ENCODE results near the gene PAX6. TPM values are rescaled to one million over a fixed set of nuclear protein-coding genes. Genes with fewer than 3 reads are reported as not detected.

Gene PAX6
- 0.15 and 0.33 TPM in 2 replicates for total RNA-seq

GRCh38 chr11:31810779-31811647 is at the start of gene PAX6:
PAX6 (minus strand) TSS chr11:31811322; CDS start chr11:31806411, 4,911 bp downstream.

